GM23248 (cell line): Measurements from ENCODE around the gene DLG1. TPM values are rescaled to one million over a fixed set of nuclear protein-coding genes. Genes with fewer than 3 reads are reported as not detected.

Source experiments
- DNase-seq: peaks from one replicate; pipeline ENCODE4 v3.0.0-alpha.2; 2015
- H2AFZ ChIP-seq: fragments of 200-600 bp; sonication (generic); 2 replicates; pipeline ENCODE4 v1.6.1; 2016; ENCODE audit warnings: antibody characterized with exemption
- H3F3A ChIP-seq: fragments of 200-600 bp; sonication (generic); 2 replicates; pipeline ENCODE4 v1.6.1; 2016; ENCODE audit warnings: mild to moderate bottlenecking, antibody characterized with exemption, mixed run types; ENCODE audit not compliant: insufficient read depth
- H3K27ac ChIP-seq: fragments of 200-600 bp; sonication (generic); 2 replicates; pipeline ENCODE4 v1.5.1; 2016; ENCODE audit warnings: mild to moderate bottlenecking
- H3K27me3 ChIP-seq: fragments of 200-600 bp; sonication (generic); replicated peaks from 2 replicates; pipeline ENCODE4 v1.6.1; 2016; ENCODE audit warnings: mild to moderate bottlenecking; ENCODE audit not compliant: insufficient read depth
- H3K36me3 ChIP-seq: fragments of 200-600 bp; sonication (generic); 2 replicates; pipeline ENCODE4 v1.6.1; 2016; ENCODE audit warnings: low read depth, mild to moderate bottlenecking
- H3K4me1 ChIP-seq: fragments of 200-600 bp; sonication (generic); 2 replicates; pipeline ENCODE4 v1.6.1; 2016; ENCODE audit warnings: mild to moderate bottlenecking; ENCODE audit not compliant: insufficient read depth
- H3K4me2 ChIP-seq: fragments of 200-600 bp; sonication (generic); one replicate; pipeline ENCODE4 v1.6.1; 2016; ENCODE audit warnings: mild to moderate bottlenecking; ENCODE audit not compliant: unreplicated experiment
- H3K4me3 ChIP-seq: fragments of 200-600 bp; sonication (generic); 2 replicates; pipeline ENCODE4 v1.5.1; 2016; ENCODE audit warnings: mild to moderate bottlenecking
- H3K79me2 ChIP-seq: fragments of 200-600 bp; sonication (generic); 2 replicates; pipeline ENCODE4 v1.6.1; 2016; ENCODE audit warnings: mild to moderate bottlenecking; ENCODE audit not compliant: insufficient read depth
- H3K9ac ChIP-seq: fragments of 200-600 bp; sonication (generic); 2 replicates; pipeline ENCODE4 v1.6.1; 2016; ENCODE audit warnings: mild to moderate bottlenecking
- H3K9me2 ChIP-seq: fragments of 200-600 bp; sonication (generic); 2 replicates; pipeline ENCODE4 v1.6.1; 2016; ENCODE audit warnings: mixed run types, mild to moderate bottlenecking, moderate library complexity; ENCODE audit not compliant: insufficient read depth
- H3K9me3 ChIP-seq: fragments of 200-600 bp; sonication (generic); one replicate; pipeline ENCODE4 v1.6.1; 2017; ENCODE audit warnings: low read depth
- H4K20me1 ChIP-seq: fragments of 200-600 bp; sonication (generic); 2 replicates; pipeline ENCODE4 v1.6.0; 2016; ENCODE audit not compliant: insufficient read depth
- EZH2 ChIP-seq: fragments of 200-600 bp; sonication (generic); IDR thresholded peaks from 2 replicates; pipeline ENCODE4 v1.6.1; 2018; ENCODE audit warnings: antibody characterized with exemption, mild to moderate bottlenecking; ENCODE audit not compliant: insufficient read depth, poor library complexity, severe bottlenecking
- EZH2phosphoT487 ChIP-seq: fragments of 200-600 bp; sonication (generic); IDR thresholded peaks from 2 replicates; pipeline ENCODE4 v1.6.1; 2018; ENCODE audit warnings: antibody characterized with exemption, moderate library complexity, mild to moderate bottlenecking, low read depth; ENCODE audit not compliant: insufficient read depth
- WGBS, 2 experiments: methylation state at CpG; one replicate each; pipeline ENCODE4 v1.1.6; 2015 to 2017; ENCODE audit warnings: low lambda C conversion rate in 2 of 2, low coverage in 1 of 2; ENCODE audit errors: missing lambda C conversion rate in 2 of 2; 5-methylcytosine and 5-hydroxymethylcytosine counted together
- in situ Hi-C: fragments of 300-500 bp; cut with MboI; formaldehyde crosslinking; loops from 2 replicates; pipeline ENCODE4 v1.15.0; 2020
- polyA plus RNA-seq: library from polyadenylated mRNA; unstranded; fragments of >200 nt; fragmentation: Nextera tagmentation; extraction: Ambion mirVana; gene quantifications from 2 replicates; pipeline ENCODE4 v1.2.1, GENCODE V29; 2016
- total RNA-seq: library from RNA; depleted of rRNA; stranded (reverse); fragments of >200 nt; shearing (Covaris generic); gene quantifications from 2 replicates; pipeline ENCODE4 v1.2.3, GENCODE V29; 2014

The DLG1 gene
- total and polyA plus RNA-seq, 2 experiments from 2014 or later: 23.2 to 45.9 TPM

DNA sequence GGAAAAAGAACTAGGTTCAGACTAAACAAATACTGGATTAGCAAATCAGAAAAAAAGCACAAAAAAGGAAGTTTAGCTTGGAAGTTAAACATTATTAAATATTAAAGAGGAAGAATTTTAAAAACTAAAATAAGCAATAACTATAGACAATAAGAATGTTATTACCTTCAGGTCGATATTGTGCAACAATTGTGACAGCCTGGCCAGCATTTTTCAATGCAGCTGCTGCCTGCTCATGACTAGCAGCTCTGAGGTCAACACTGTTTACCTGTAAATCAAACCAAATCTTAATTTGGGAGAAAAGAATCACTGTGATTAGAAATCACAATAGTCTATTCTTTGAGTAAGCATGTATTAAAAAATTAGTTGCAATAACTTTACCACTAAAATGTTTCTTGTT lies 193.7 kb downstream of the DLG1 start:
- H3K36me3 ChIP-seq: peaks cover 23% of the 10 kb centered on the region
- WGBS, 2 experiments: 100% methylated on average over 1 of the region's 1 CpG

DNA sequence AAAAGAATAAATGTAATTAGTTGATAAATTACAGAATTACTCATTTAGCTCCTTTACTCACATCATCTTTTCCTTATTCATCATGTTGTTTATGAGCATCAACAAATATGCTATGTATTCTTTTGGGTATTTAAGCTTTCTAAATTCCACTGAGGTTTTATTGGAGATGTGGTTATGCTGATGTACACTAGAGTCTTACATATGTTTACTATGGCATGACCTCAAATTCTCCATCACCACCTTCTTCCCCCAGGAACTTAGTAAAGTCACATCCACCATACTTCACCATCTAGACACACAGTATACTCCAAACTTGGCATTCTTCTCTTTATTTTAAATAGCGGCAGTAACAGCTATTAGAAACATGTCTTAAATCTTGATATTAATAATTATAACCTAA lies 194.6 kb downstream of the DLG1 start:
- Histone ChIP-seq H3K9me2 (no peaks in the 10 kb centered on the region), H3K36me3 (peaks cover 14% of the 10 kb centered on the region), H3K9ac (no peak overlapping the region), H3K9me3 (no peaks in the 10 kb centered on the region), H3K4me3 (no peak overlapping the region), H4K20me1 (no peaks in the 10 kb centered on the region), H3K79me2 (no peaks in the 10 kb centered on the region; the same call in 1 of the 2 replicates), H3K4me1 (no peaks in the 10 kb centered on the region), H3K4me2 (no peak overlapping the region), H3K27ac (no peak overlapping the region), H3F3A (no peaks in the 10 kb centered on the region), H2AFZ (no peak overlapping the region), H3K27me3 (no peaks in the 10 kb centered on the region)
- TF ChIP-seq EZH2 (no peak), EZH2phosphoT487 (no peak)
- in situ Hi-C loops: no loop called here
- WGBS, 2 experiments: 98 to 100% methylated on average over 1 of the region's 1 CpG
- DNase-seq: no peak

More for the DNA sequence above, 193.7 kb downstream of the DLG1 start:
- Histone ChIP-seq H4K20me1 (no peaks in the 10 kb centered on the region), H3K27ac (no peak overlapping the region), H3K27me3 (no peaks in the 10 kb centered on the region), H3K79me2 (no peaks in the 10 kb centered on the region; the same call in 1 of the 2 replicates), H3K4me2 (no peak overlapping the region), H3K9me3 (no peaks in the 10 kb centered on the region), H3K4me1 (no peaks in the 10 kb centered on the region), H2AFZ (no peak overlapping the region), H3K9ac (no peak overlapping the region), H3F3A (no peaks in the 10 kb centered on the region), H3K4me3 (no peak overlapping the region), H3K9me2 (no peaks in the 10 kb centered on the region)
- in situ Hi-C loops: no loop called here
- TF ChIP-seq EZH2phosphoT487 (no peak), EZH2 (no peak)
- no peak for DNase-seq

DNA sequence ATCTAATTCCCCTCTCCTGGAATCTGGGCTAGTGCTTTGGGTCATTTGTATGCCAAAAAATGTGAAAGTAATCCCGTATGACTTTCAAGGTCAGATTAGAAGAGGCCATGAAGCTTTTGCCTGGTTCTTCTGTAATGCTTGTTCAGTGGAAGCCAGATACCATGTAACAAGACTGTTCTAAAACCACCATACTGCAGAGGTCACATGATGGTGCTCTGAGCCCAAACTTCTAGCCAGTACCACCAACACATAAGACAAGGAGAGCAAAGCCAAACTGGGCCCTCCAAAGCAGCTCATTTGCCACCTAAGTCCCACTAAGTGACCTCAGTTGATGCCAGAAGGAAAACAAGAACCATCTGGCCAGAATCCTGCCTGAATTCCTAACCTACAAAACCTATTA lies 204.5 kb downstream of the DLG1 start:
- H3K9me3 ChIP-seq: no peaks in the 10 kb centered on the region
- H3K9me2 ChIP-seq: no peaks in the 10 kb centered on the region
- no peaks in the 10 kb centered on the region for H3K36me3 ChIP-seq
- DNase-seq: no peak
- H2AFZ ChIP-seq: no peak overlapping the region
- in situ Hi-C loops: no loop called here
- H3K4me2 ChIP-seq: no peak overlapping the region
- H3F3A ChIP-seq: no peaks in the 10 kb centered on the region
- 52 to 69% methylated on average over 1 of the region's 1 CpG for WGBS, 2 experiments
- H3K4me1 ChIP-seq: no peaks in the 10 kb centered on the region
- H3K9ac ChIP-seq: no peak overlapping the region
- H3K27ac ChIP-seq: no peak overlapping the region
- H3K4me3 ChIP-seq: no peak overlapping the region
- TF ChIP-seq EZH2 (no peak), EZH2phosphoT487 (no peak)
- no peaks in the 10 kb centered on the region for H3K27me3 ChIP-seq
- H3K79me2 ChIP-seq: no peaks in the 10 kb centered on the region
- no peaks in the 10 kb centered on the region for H4K20me1 ChIP-seq

DNA sequence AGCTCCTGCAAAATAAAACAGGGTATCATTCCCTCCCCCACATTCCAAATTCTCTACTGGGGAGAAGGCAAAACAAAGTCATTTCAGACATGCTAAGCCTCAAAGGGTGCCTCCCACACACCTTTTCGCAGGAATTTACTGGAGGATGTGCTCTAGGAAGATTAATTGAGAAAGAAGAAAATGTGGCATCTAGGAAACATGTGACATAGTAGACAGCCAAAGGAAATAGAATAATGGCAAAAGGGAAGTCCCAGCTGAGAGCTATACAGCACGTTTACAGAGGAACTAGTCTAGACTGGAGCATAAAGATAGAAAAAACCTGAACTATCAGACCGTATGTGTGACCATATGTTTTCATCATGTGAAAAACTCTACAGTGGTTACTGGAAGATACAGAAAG lies 210.0 kb downstream of the DLG1 start:
- no peak for DNase-seq
- Histone ChIP-seq H3K4me3 (no peak overlapping the region), H3K9ac (no peak overlapping the region), H3K9me3 (no peaks in the 10 kb centered on the region), H2AFZ (no peak overlapping the region), H3K4me2 (no peak overlapping the region), H3K79me2 (no peaks in the 10 kb centered on the region), H3K9me2 (no peaks in the 10 kb centered on the region), H4K20me1 (no peaks in the 10 kb centered on the region), H3K27me3 (no peaks in the 10 kb centered on the region), H3K4me1 (peaks cover 7% of the 10 kb centered on the region), H3K27ac (no peak overlapping the region), H3K36me3 (no peaks in the 10 kb centered on the region), H3F3A (peaks cover 11% of the 10 kb centered on the region; the same call in 1 of the 2 replicates)
- TF ChIP-seq EZH2 (no peak), EZH2phosphoT487 (no peak)
- in situ Hi-C loops: no loop called here
- 88 to 90% methylated on average over 3 of the region's 3 CpGs for WGBS, 2 experiments

DNA sequence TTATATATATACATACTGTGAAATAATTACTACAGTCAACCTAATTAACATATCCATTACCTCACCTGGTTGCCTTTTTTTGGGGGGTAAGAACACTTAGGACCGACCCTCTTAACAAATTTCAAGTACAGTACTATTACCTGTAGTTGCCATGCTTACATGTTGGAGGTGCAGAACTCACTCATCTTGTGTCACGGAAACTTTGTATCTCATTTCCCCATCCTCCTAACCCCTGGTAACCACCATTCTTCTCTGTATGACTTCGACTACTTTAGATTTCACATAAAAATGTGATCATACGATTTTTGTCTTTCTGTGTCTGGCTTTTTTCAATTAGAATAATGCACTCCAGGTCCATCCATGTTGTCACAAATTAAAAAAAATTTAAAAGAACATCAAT lies 213.3 kb downstream of the DLG1 start:
- WGBS, 2 experiments: 97 to 98% methylated on average over 4 of the region's 4 CpGs
- no peak for TF ChIP-seq EZH2
- no peak for TF ChIP-seq EZH2phosphoT487
- Histone ChIP-seq H3K36me3 (no peaks in the 10 kb centered on the region), H3K79me2 (no peaks in the 10 kb centered on the region), H3K4me2 (no peak overlapping the region), H3K27me3 (no peaks in the 10 kb centered on the region), H3K9me2 (no peaks in the 10 kb centered on the region), H3K9me3 (no peaks in the 10 kb centered on the region), H3F3A (peaks cover 31% of the 10 kb centered on the region), H3K9ac (no peak overlapping the region), H2AFZ (no peak overlapping the region), H3K4me1 (peaks cover 23% of the 10 kb centered on the region), H4K20me1 (no peaks in the 10 kb centered on the region), H3K27ac (no peak overlapping the region), H3K4me3 (no peak overlapping the region)
- in situ Hi-C loops: no loop called here
- DNase-seq: no peak
